LNCaP clone FGC (cell line): ENCODE measurements around the gene EIF4G3.

ENCODE experiments used
- DNase-seq: peaks from one replicate; pipeline ENCODE4 v3.0.0-alpha.2; 2011; ENCODE audit warnings: low read depth
- H3K4me3 ChIP-seq: 2 replicates; pipeline ENCODE4 v1.5.1; 2011; ENCODE audit warnings: mild to moderate bottlenecking, low read depth, low read length, control low read depth
- TF ChIP-seq, protein P1 (sequence below): IDR thresholded peaks from 2 replicates; pipeline ENCODE4 v1.5.1; 2012; ENCODE audit warnings: mild to moderate bottlenecking; ENCODE audit not compliant: control insufficient read depth, insufficient read depth; ENCODE audit errors: extremely low read depth

EIF4G3 gene

GRCh38 chr1:20834780-20835179 is 341.9 kb downstream of the EIF4G3 start:
- TF ChIP-seq, protein P1, sequence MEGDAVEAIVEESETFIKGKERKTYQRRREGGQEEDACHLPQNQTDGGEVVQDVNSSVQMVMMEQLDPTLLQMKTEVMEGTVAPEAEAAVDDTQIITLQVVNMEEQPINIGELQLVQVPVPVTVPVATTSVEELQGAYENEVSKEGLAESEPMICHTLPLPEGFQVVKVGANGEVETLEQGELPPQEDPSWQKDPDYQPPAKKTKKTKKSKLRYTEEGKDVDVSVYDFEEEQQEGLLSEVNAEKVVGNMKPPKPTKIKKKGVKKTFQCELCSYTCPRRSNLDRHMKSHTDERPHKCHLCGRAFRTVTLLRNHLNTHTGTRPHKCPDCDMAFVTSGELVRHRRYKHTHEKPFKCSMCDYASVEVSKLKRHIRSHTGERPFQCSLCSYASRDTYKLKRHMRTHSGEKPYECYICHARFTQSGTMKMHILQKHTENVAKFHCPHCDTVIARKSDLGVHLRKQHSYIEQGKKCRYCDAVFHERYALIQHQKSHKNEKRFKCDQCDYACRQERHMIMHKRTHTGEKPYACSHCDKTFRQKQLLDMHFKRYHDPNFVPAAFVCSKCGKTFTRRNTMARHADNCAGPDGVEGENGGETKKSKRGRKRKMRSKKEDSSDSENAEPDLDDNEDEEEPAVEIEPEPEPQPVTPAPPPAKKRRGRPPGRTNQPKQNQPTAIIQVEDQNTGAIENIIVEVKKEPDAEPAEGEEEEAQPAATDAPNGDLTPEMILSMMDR: no peak
- DNase-seq: no peak
- no peak overlapping the region for H3K4me3 ChIP-seq

GRCh38 chr1:20834192-20834591 is 342.5 kb downstream of the EIF4G3 start:
- TF ChIP-seq, protein P1: no peak
- H3K4me3 ChIP-seq: no peak overlapping the region
- no peak for DNase-seq

GRCh38 chr1:20830378-20830777 is 346.3 kb downstream of the EIF4G3 start:
- DNase-seq: no peak
- H3K4me3 ChIP-seq: no peak overlapping the region
- TF ChIP-seq, protein P1: no peak

DNA sequence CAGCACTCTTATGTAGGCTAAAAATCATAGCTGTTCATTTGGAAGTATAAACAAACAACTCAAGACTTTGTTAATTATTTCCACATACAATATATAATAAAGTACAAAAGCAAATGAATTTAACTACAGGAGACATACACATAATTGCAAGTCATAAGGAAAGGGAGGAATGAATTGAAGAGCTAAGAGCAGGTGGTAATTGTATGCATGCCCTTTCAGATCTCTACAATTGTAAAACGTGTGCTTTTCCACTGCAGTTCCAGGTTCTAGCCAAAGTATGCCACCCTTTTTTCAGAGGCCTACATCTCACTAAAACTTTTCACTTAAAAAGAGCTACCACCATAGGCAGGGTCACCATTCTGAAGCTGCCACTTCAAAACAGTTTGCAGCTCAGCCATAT is 346.8 kb downstream of the EIF4G3 start:
- TF ChIP-seq, protein P1: no peak
- no peak overlapping the region for H3K4me3 ChIP-seq
- DNase-seq: no peak

- TF ChIP-seq, protein P1: no peak
- DNase-seq: no peak
- no peak overlapping the region for H3K4me3 ChIP-seq
Measured at GRCh38 chr1:20829531-20829930, 347.2 kb downstream of the EIF4G3 start.

GRCh38 chr1:20823845-20824244 is 352.9 kb downstream of the EIF4G3 start:
- TF ChIP-seq, protein P1: no peak
- DNase-seq: no peak

DNA sequence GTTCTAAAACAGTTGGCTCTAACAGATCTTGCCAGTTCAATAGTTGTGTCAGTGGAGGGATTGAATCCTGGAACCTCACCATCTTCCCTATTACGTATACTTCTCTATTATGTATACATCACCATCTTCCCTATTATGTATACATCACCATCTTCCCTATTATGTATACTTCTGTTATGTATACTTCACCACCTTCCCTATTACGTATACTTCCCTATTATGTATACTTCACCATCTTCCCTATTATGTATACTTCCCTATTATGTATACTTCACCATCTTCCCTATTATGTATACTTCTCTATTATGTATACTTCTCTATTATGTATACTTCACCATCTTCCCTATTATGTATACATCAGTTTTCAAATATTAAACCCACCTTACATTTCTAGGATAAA is 355.2 kb downstream of the EIF4G3 start:
- no peak overlapping the region for H3K4me3 ChIP-seq
- TF ChIP-seq, protein P1: no peak
- DNase-seq: no peak

More at GRCh38 chr1:20823845-20824244, 352.9 kb downstream of the EIF4G3 start:
- no peak overlapping the region for H3K4me3 ChIP-seq
